HG03175 (cell line): Measurements from ENCODE around the gene SGSM2.

ENCODE experiments used
- ATAC-seq: cut with Tn5 transposase; IDR thresholded peaks from one replicate; pipeline ENCODE4 v1.9.1; 2021; ENCODE audit warnings: mild to moderate bottlenecking, moderate library complexity; ENCODE audit not compliant: unreplicated experiment

SGSM2 gene

GRCh38 chr17:2366747-2367494, 29.6 kb downstream of the SGSM2 start:
- ATAC-seq, result no peak

- no peak for ATAC-seq
Measured at GRCh38 chr17:2368359-2368758, 31.1 kb downstream of the SGSM2 start.

- no peak for ATAC-seq
Measured at GRCh38 chr17:2369039-2369438, 31.7 kb downstream of the SGSM2 start.

GRCh38 chr17:2369551-2370210, 32.4 kb downstream of the SGSM2 start:
- ATAC-seq, result no peak

GRCh38 chr17:2370211-2370589, 32.9 kb downstream of the SGSM2 start:
- ATAC-seq, result no peak

- no peak for ATAC-seq
Measured at GRCh38 chr17:2371183-2372130, 34.2 kb downstream of the SGSM2 start.

- ATAC-seq, result no peak
Measured at GRCh38 chr17:2372180-2372579, 34.9 kb downstream of the SGSM2 start.

GRCh38 chr17:2372681-2373080, 35.4 kb downstream of the SGSM2 start:
- no peak for ATAC-seq

GRCh38 chr17:2373179-2373578, 35.9 kb downstream of the SGSM2 start:
- ATAC-seq, result no peak

- no peak for ATAC-seq
Measured at GRCh38 chr17:2374549-2375285, 37.4 kb downstream of the SGSM2 start.

GRCh38 chr17:2375406-2375805, 38.1 kb downstream of the SGSM2 start:
- no peak for ATAC-seq

- no peak for ATAC-seq
Measured at GRCh38 chr17:2376107-2376506, 38.8 kb downstream of the SGSM2 start.

GRCh38 chr17:2377659-2378058, 40.4 kb downstream of the SGSM2 start:
- no peak for ATAC-seq

GRCh38 chr17:2378905-2379304, 41.6 kb downstream of the SGSM2 start:
- ATAC-seq, result no peak

GRCh38 chr17:2379489-2380225, 42.4 kb downstream of the SGSM2 start:
- no peak for ATAC-seq

- no peak for ATAC-seq
Measured at GRCh38 chr17:2380226-2380922, 43.1 kb downstream of the SGSM2 start.

GRCh38 chr17:2380950-2381649, 43.8 kb downstream of the SGSM2 start:
- no peak for ATAC-seq

- ATAC-seq, result no peak
Measured at GRCh38 chr17:2383628-2384167, 46.4 kb downstream of the SGSM2 start.
